ENCODE results near the gene RNF114.

- TF ChIP-seq GATA2 (IDR thresholded peaks at IDR 0.05; ENCODE audit: low read depth, low read length): no peak
- TF ChIP-seq GATA3 (IDR thresholded peaks at IDR 0.05; ENCODE audit: low read depth, low read length): no peak
Observed at GRCh38 chr20:49965781-49966305, 29.6 kb downstream of the RNF114 start.

Data from SH-SY5Y (cell line).